ENCODE results near the gene WDFY4. TPM values are rescaled to one million over a fixed set of nuclear protein-coding genes. Genes with fewer than 3 reads are reported as not detected.
A peak's percentile ranks its signal among the peaks of the same experiment; 100 is the strongest.

Gene WDFY4
- total and polyA plus RNA-seq, 9 of the 15 experiments (the other 6 are each of a cell fraction or from before 2014, with no cell fraction given): 0.01 to 0.02 (median 0.01) TPM; not detected in 6

GRCh38 chr10:48981310-48981907 is 296.7 kb downstream of the WDFY4 start (continued):
- TF ChIP-seq CHD4 (IDR thresholded peaks at IDR 0.05; ENCODE audit: insufficient read depth, insufficient replicate concordance, low read depth, low read length, poor library complexity, severe bottlenecking) (no peak), ARID2 (IDR thresholded peaks at IDR 0.05) (peak; percentile 75; the same call in 1 of the 2 replicates), HMBOX1 (IDR thresholded peaks at IDR 0.05) (no peak), HCFC1 (IDR thresholded peaks at IDR 0.05; ENCODE audit: low read depth, low read length) (0 out of 2 replicates have a peak, but pooled peaks have one; percentile 18), THRAP3 (IDR thresholded peaks at IDR 0.05; ENCODE audit: borderline replicate concordance) (no peak), MYNN (IDR thresholded peaks at IDR 0.05) (no peak), MYNN (CRISPR knock-in tag; IDR thresholded peaks at IDR 0.05) (no peak), MYC (IDR thresholded peaks at IDR 0.05; ENCODE audit: low read depth, low read length) (peak; percentile 66), MYC (CRISPR knock-in tag; IDR thresholded peaks at IDR 0.05; ENCODE audit: borderline replicate concordance, low read depth) (no peak), STAT5B (CRISPR knock-in tag; IDR thresholded peaks at IDR 0.05) (no peak), MBD2 (IDR thresholded peaks at IDR 0.05; ENCODE audit: borderline replicate concordance, low read depth) (no peak), KLF1 (tag; IDR thresholded peaks at IDR 0.05) (no peak), HDAC1 (IDR thresholded peaks at IDR 0.05) (no peak), RBM15 (IDR thresholded peaks at IDR 0.05; ENCODE audit: insufficient read depth, low read length) (no peak), CCAR2 (IDR thresholded peaks at IDR 0.05; ENCODE audit: low read depth, low read length) (no peak)
- TF ChIP-seq, protein P1, sequence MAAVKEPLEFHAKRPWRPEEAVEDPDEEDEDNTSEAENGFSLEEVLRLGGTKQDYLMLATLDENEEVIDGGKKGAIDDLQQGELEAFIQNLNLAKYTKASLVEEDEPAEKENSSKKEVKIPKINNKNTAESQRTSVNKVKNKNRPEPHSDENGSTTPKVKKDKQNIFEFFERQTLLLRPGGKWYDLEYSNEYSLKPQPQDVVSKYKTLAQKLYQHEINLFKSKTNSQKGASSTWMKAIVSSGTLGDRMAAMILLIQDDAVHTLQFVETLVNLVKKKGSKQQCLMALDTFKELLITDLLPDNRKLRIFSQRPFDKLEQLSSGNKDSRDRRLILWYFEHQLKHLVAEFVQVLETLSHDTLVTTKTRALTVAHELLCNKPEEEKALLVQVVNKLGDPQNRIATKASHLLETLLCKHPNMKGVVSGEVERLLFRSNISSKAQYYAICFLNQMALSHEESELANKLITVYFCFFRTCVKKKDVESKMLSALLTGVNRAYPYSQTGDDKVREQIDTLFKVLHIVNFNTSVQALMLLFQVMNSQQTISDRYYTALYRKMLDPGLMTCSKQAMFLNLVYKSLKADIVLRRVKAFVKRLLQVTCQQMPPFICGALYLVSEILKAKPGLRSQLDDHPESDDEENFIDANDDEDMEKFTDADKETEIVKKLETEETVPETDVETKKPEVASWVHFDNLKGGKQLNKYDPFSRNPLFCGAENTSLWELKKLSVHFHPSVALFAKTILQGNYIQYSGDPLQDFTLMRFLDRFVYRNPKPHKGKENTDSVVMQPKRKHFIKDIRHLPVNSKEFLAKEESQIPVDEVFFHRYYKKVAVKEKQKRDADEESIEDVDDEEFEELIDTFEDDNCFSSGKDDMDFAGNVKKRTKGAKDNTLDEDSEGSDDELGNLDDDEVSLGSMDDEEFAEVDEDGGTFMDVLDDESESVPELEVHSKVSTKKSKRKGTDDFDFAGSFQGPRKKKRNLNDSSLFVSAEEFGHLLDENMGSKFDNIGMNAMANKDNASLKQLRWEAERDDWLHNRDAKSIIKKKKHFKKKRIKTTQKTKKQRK (IDR thresholded peaks at IDR 0.05; ENCODE audit: borderline replicate concordance, low read depth, low read length): no peak
- TF ChIP-seq, protein P2, sequence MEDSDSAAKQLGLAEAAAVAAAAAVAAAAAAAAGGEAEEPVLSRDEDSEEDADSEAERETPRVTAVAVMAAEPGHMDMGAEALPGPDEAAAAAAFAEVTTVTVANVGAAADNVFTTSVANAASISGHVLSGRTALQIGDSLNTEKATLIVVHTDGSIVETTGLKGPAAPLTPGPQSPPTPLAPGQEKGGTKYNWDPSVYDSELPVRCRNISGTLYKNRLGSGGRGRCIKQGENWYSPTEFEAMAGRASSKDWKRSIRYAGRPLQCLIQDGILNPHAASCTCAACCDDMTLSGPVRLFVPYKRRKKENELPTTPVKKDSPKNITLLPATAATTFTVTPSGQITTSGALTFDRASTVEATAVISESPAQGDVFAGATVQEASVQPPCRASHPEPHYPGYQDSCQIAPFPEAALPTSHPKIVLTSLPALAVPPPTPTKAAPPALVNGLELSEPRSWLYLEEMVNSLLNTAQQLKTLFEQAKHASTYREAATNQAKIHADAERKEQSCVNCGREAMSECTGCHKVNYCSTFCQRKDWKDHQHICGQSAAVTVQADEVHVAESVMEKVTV (CRISPR knock-in tag; IDR thresholded peaks at IDR 0.05): peak; percentile 71
- TF ChIP-seq, protein P3, sequence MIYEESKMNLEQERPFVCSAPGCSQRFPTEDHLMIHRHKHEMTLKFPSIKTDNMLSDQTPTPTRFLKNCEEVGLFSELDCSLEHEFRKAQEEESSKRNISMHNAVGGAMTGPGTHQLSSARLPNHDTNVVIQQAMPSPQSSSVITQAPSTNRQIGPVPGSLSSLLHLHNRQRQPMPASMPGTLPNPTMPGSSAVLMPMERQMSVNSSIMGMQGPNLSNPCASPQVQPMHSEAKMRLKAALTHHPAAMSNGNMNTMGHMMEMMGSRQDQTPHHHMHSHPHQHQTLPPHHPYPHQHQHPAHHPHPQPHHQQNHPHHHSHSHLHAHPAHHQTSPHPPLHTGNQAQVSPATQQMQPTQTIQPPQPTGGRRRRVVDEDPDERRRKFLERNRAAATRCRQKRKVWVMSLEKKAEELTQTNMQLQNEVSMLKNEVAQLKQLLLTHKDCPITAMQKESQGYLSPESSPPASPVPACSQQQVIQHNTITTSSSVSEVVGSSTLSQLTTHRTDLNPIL (CRISPR knock-in tag; IDR thresholded peaks at IDR 0.05): no peak
- TF ChIP-seq, protein P4, sequence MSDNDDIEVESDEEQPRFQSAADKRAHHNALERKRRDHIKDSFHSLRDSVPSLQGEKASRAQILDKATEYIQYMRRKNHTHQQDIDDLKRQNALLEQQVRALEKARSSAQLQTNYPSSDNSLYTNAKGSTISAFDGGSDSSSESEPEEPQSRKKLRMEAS (CRISPR knock-in tag; IDR thresholded peaks at IDR 0.05): peak; percentile 65; the same call in 1 of the 2 replicates
- TF ChIP-seq, protein P5, sequence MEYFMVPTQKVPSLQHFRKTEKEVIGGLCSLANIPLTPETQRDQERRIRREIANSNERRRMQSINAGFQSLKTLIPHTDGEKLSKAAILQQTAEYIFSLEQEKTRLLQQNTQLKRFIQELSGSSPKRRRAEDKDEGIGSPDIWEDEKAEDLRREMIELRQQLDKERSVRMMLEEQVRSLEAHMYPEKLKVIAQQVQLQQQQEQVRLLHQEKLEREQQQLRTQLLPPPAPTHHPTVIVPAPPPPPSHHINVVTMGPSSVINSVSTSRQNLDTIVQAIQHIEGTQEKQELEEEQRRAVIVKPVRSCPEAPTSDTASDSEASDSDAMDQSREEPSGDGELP (CRISPR knock-in tag; IDR thresholded peaks at IDR 0.05; ENCODE audit: borderline replicate concordance): peak; percentile 78
